ENCODE data around the gene FKBP11.

The FKBP11 gene

GRCh38 chr12:48925304-48926011, at the start of gene FKBP11:
Gene FKBP11 (minus strand): TSS chr12:48925492. CDS start chr12:48925428, 64 bp downstream.
- H3K9me3 ChIP-seq (ENCODE audit: control insufficient read depth in 2 of 2, low read length in 2 of 2), result no peaks in the 10 kb centered on the region
- peaks cover 3 to 8% of the 10 kb centered on the region in 2 donors for H3K4me1 ChIP-seq (ENCODE audit: control insufficient read depth in 2 of 2, insufficient read depth in 2 of 2, low read length in 2 of 2)
- peak within 1 kb of the TSS; percentile 85 to 89 for H3K4me3 ChIP-seq (ENCODE audit: low read length in 2 of 2)
- peaks cover 11 to 14% of the 10 kb centered on the region in 2 donors for H3K36me3 ChIP-seq (ENCODE audit: control insufficient read depth in 2 of 2, insufficient read depth in 2 of 2, low read length in 2 of 2)
- peak within 1 kb of the TSS; percentile 70 to 84 for H3K9ac ChIP-seq (ENCODE audit: low read depth in 1 of 2, low read length in 2 of 2)
- no peaks in the 10 kb centered on the region for H3K27me3 ChIP-seq (ENCODE audit: control insufficient read depth in 2 of 2, insufficient read depth in 2 of 2, low read length in 2 of 2)
- peak within 1 kb of the TSS; percentile 52 to 67 for H3K27ac ChIP-seq (ENCODE audit: low read depth in 2 of 2, low read length in 2 of 2)

- H3K9ac ChIP-seq (ENCODE audit: low read depth in 1 of 2, low read length in 2 of 2), result no peak overlapping the region
- H3K27me3 ChIP-seq (ENCODE audit: control insufficient read depth in 2 of 2, insufficient read depth in 2 of 2, low read length in 2 of 2), result peaks cover 61 to 75% of the 10 kb centered on the region in 2 donors
- H3K27ac ChIP-seq (ENCODE audit: low read depth in 2 of 2, low read length in 2 of 2), result no peak overlapping the region
- H3K4me1 ChIP-seq (ENCODE audit: control insufficient read depth in 2 of 2, insufficient read depth in 2 of 2, low read length in 2 of 2), result peaks cover 28 to 35% of the 10 kb centered on the region in 2 donors
- H3K9me3 ChIP-seq (ENCODE audit: control insufficient read depth in 2 of 2, low read length in 2 of 2), result peaks cover 0 to 2% of the 10 kb centered on the region in 2 donors
- no peaks in the 10 kb centered on the region for H3K36me3 ChIP-seq (ENCODE audit: control insufficient read depth in 2 of 2, insufficient read depth in 2 of 2, low read length in 2 of 2)
- no peak overlapping the region for H3K4me3 ChIP-seq (ENCODE audit: low read length in 2 of 2)
Observed at GRCh38 chr12:48973941-48974673, 48.8 kb upstream of the FKBP11 start.

GRCh38 chr12:48973531-48973930, 48.2 kb upstream of the FKBP11 start:
- H3K27me3 ChIP-seq (ENCODE audit: control insufficient read depth in 2 of 2, insufficient read depth in 2 of 2, low read length in 2 of 2), result peaks cover 56 to 70% of the 10 kb centered on the region in 2 donors

GRCh38 chr12:48972952-48973483, 47.7 kb upstream of the FKBP11 start:
- no peak overlapping the region for H3K27ac ChIP-seq (ENCODE audit: low read depth in 2 of 2, low read length in 2 of 2)
- no peak overlapping the region for H3K9ac ChIP-seq (ENCODE audit: low read depth in 1 of 2, low read length in 2 of 2)
- H3K9me3 ChIP-seq (ENCODE audit: control insufficient read depth in 2 of 2, low read length in 2 of 2), result peaks cover 0 to 2% of the 10 kb centered on the region in 2 donors
- no peaks in the 10 kb centered on the region for H3K36me3 ChIP-seq (ENCODE audit: control insufficient read depth in 2 of 2, insufficient read depth in 2 of 2, low read length in 2 of 2)
- no peak overlapping the region for H3K4me3 ChIP-seq (ENCODE audit: low read length in 2 of 2)
- H3K27me3 ChIP-seq (ENCODE audit: control insufficient read depth in 2 of 2, insufficient read depth in 2 of 2, low read length in 2 of 2), result peaks cover 53 to 65% of the 10 kb centered on the region in 2 donors
- peaks cover 21 to 31% of the 10 kb centered on the region in 2 donors for H3K4me1 ChIP-seq (ENCODE audit: control insufficient read depth in 2 of 2, insufficient read depth in 2 of 2, low read length in 2 of 2)

More at GRCh38 chr12:48973531-48973930, 48.2 kb upstream of the FKBP11 start:
- Histone ChIP-seq H3K9me3 (ENCODE audit: control insufficient read depth in 2 of 2, low read length in 2 of 2) (peaks cover 0 to 2% of the 10 kb centered on the region in 2 donors), H3K4me1 (ENCODE audit: control insufficient read depth in 2 of 2, insufficient read depth in 2 of 2, low read length in 2 of 2) (peaks cover 23 to 32% of the 10 kb centered on the region in 2 donors), H3K9ac (ENCODE audit: low read depth in 1 of 2, low read length in 2 of 2) (no peak overlapping the region), H3K36me3 (ENCODE audit: control insufficient read depth in 2 of 2, insufficient read depth in 2 of 2, low read length in 2 of 2) (no peaks in the 10 kb centered on the region), H3K27ac (ENCODE audit: low read depth in 2 of 2, low read length in 2 of 2) (no peak overlapping the region), H3K4me3 (ENCODE audit: low read length in 2 of 2) (no peak overlapping the region)

GRCh38 chr12:48972213-48972951, 47.1 kb upstream of the FKBP11 start:
- Histone ChIP-seq H3K36me3 (ENCODE audit: control insufficient read depth in 2 of 2, insufficient read depth in 2 of 2, low read length in 2 of 2) (no peaks in the 10 kb centered on the region), H3K4me1 (ENCODE audit: control insufficient read depth in 2 of 2, insufficient read depth in 2 of 2, low read length in 2 of 2) (peaks cover 21 to 28% of the 10 kb centered on the region in 2 donors), H3K27me3 (ENCODE audit: control insufficient read depth in 2 of 2, insufficient read depth in 2 of 2, low read length in 2 of 2) (peaks cover 50 to 60% of the 10 kb centered on the region in 2 donors), H3K9me3 (ENCODE audit: control insufficient read depth in 2 of 2, low read length in 2 of 2) (no peaks in the 10 kb centered on the region), H3K9ac (ENCODE audit: low read depth in 1 of 2, low read length in 2 of 2) (no peak overlapping the region), H3K27ac (ENCODE audit: low read depth in 2 of 2, low read length in 2 of 2) (no peak overlapping the region), H3K4me3 (ENCODE audit: low read length in 2 of 2) (no peak overlapping the region)

GRCh38 chr12:48970702-48971334, 45.5 kb upstream of the FKBP11 start:
- Histone ChIP-seq H3K9me3 (ENCODE audit: control insufficient read depth in 2 of 2, low read length in 2 of 2) (no peaks in the 10 kb centered on the region), H3K4me3 (ENCODE audit: low read length in 2 of 2) (no peak overlapping the region)

GRCh38 chr12:48969833-48970701, 44.8 kb upstream of the FKBP11 start:
- Histone ChIP-seq H3K4me1 (ENCODE audit: control insufficient read depth in 2 of 2, insufficient read depth in 2 of 2, low read length in 2 of 2) (peaks cover 21 to 25% of the 10 kb centered on the region in 2 donors), H3K27me3 (ENCODE audit: control insufficient read depth in 2 of 2, insufficient read depth in 2 of 2, low read length in 2 of 2) (peaks cover 40 to 48% of the 10 kb centered on the region in 2 donors), H3K9me3 (ENCODE audit: control insufficient read depth in 2 of 2, low read length in 2 of 2) (no peaks in the 10 kb centered on the region), H3K4me3 (ENCODE audit: low read length in 2 of 2) (no peak overlapping the region), H3K9ac (ENCODE audit: low read depth in 1 of 2, low read length in 2 of 2) (no peak overlapping the region), H3K27ac (ENCODE audit: low read depth in 2 of 2, low read length in 2 of 2) (no peak overlapping the region), H3K36me3 (ENCODE audit: control insufficient read depth in 2 of 2, insufficient read depth in 2 of 2, low read length in 2 of 2) (no peaks in the 10 kb centered on the region)

More at GRCh38 chr12:48970702-48971334, 45.5 kb upstream of the FKBP11 start:
- Histone ChIP-seq H3K27ac (ENCODE audit: low read depth in 2 of 2, low read length in 2 of 2) (no peak overlapping the region), H3K36me3 (ENCODE audit: control insufficient read depth in 2 of 2, insufficient read depth in 2 of 2, low read length in 2 of 2) (no peaks in the 10 kb centered on the region), H3K4me1 (ENCODE audit: control insufficient read depth in 2 of 2, insufficient read depth in 2 of 2, low read length in 2 of 2) (peaks cover 21 to 25% of the 10 kb centered on the region in 2 donors), H3K27me3 (ENCODE audit: control insufficient read depth in 2 of 2, insufficient read depth in 2 of 2, low read length in 2 of 2) (peaks cover 43 to 53% of the 10 kb centered on the region in 2 donors), H3K9ac (ENCODE audit: low read depth in 1 of 2, low read length in 2 of 2) (no peak overlapping the region)

GRCh38 chr12:48969160-48969771, 44.0 kb upstream of the FKBP11 start:
- Histone ChIP-seq H3K4me3 (ENCODE audit: low read length in 2 of 2) (no peak overlapping the region), H3K27ac (ENCODE audit: low read depth in 2 of 2, low read length in 2 of 2) (no peak overlapping the region), H3K27me3 (ENCODE audit: control insufficient read depth in 2 of 2, insufficient read depth in 2 of 2, low read length in 2 of 2) (peaks cover 37 to 46% of the 10 kb centered on the region in 2 donors)

More at GRCh38 chr12:48969160-48969771, 44.0 kb upstream of the FKBP11 start:
- H3K9ac ChIP-seq (ENCODE audit: low read depth in 1 of 2, low read length in 2 of 2), result no peak overlapping the region
- H3K36me3 ChIP-seq (ENCODE audit: control insufficient read depth in 2 of 2, insufficient read depth in 2 of 2, low read length in 2 of 2), result no peaks in the 10 kb centered on the region
- H3K4me1 ChIP-seq (ENCODE audit: control insufficient read depth in 2 of 2, insufficient read depth in 2 of 2, low read length in 2 of 2), result peaks cover 21 to 25% of the 10 kb centered on the region in 2 donors
- no peaks in the 10 kb centered on the region for H3K9me3 ChIP-seq (ENCODE audit: control insufficient read depth in 2 of 2, low read length in 2 of 2)

Data from mucosa of rectum (tissue), 2 donors.